ENCODE measurements around the gene PRG2.

GRCh38 chr11:57406337-57406904 lies 16.0 kb upstream of the PRG2 start:
- TF ChIP-seq, protein P1, sequence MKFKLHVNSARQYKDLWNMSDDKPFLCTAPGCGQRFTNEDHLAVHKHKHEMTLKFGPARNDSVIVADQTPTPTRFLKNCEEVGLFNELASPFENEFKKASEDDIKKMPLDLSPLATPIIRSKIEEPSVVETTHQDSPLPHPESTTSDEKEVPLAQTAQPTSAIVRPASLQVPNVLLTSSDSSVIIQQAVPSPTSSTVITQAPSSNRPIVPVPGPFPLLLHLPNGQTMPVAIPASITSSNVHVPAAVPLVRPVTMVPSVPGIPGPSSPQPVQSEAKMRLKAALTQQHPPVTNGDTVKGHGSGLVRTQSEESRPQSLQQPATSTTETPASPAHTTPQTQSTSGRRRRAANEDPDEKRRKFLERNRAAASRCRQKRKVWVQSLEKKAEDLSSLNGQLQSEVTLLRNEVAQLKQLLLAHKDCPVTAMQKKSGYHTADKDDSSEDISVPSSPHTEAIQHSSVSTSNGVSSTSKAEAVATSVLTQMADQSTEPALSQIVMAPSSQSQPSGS (CRISPR knock-in tag; IDR thresholded peaks at IDR 0.05): no peak
- TF ChIP-seq ZNF331 (CRISPR knock-in tag; IDR thresholded peaks at IDR 0.05) (no peak), ZSCAN22 (CRISPR knock-in tag; IDR thresholded peaks at IDR 0.05) (no peak), ZNF740 (CRISPR knock-in tag; IDR thresholded peaks at IDR 0.05) (no peak)
- TF ChIP-seq, protein P2, sequence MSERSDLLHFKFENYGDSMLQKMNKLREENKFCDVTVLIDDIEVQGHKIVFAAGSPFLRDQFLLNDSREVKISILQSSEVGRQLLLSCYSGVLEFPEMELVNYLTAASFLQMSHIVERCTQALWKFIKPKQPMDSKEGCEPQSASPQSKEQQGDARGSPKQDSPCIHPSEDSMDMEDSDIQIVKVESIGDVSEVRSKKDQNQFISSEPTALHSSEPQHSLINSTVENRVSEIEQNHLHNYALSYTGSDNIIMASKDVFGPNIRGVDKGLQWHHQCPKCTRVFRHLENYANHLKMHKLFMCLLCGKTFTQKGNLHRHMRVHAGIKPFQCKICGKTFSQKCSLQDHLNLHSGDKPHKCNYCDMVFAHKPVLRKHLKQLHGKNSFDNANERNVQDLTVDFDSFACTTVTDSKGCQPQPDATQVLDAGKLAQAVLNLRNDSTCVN (CRISPR knock-in tag; IDR thresholded peaks at IDR 0.05; ENCODE audit: borderline replicate concordance): no peak
- TF ChIP-seq, protein P3, sequence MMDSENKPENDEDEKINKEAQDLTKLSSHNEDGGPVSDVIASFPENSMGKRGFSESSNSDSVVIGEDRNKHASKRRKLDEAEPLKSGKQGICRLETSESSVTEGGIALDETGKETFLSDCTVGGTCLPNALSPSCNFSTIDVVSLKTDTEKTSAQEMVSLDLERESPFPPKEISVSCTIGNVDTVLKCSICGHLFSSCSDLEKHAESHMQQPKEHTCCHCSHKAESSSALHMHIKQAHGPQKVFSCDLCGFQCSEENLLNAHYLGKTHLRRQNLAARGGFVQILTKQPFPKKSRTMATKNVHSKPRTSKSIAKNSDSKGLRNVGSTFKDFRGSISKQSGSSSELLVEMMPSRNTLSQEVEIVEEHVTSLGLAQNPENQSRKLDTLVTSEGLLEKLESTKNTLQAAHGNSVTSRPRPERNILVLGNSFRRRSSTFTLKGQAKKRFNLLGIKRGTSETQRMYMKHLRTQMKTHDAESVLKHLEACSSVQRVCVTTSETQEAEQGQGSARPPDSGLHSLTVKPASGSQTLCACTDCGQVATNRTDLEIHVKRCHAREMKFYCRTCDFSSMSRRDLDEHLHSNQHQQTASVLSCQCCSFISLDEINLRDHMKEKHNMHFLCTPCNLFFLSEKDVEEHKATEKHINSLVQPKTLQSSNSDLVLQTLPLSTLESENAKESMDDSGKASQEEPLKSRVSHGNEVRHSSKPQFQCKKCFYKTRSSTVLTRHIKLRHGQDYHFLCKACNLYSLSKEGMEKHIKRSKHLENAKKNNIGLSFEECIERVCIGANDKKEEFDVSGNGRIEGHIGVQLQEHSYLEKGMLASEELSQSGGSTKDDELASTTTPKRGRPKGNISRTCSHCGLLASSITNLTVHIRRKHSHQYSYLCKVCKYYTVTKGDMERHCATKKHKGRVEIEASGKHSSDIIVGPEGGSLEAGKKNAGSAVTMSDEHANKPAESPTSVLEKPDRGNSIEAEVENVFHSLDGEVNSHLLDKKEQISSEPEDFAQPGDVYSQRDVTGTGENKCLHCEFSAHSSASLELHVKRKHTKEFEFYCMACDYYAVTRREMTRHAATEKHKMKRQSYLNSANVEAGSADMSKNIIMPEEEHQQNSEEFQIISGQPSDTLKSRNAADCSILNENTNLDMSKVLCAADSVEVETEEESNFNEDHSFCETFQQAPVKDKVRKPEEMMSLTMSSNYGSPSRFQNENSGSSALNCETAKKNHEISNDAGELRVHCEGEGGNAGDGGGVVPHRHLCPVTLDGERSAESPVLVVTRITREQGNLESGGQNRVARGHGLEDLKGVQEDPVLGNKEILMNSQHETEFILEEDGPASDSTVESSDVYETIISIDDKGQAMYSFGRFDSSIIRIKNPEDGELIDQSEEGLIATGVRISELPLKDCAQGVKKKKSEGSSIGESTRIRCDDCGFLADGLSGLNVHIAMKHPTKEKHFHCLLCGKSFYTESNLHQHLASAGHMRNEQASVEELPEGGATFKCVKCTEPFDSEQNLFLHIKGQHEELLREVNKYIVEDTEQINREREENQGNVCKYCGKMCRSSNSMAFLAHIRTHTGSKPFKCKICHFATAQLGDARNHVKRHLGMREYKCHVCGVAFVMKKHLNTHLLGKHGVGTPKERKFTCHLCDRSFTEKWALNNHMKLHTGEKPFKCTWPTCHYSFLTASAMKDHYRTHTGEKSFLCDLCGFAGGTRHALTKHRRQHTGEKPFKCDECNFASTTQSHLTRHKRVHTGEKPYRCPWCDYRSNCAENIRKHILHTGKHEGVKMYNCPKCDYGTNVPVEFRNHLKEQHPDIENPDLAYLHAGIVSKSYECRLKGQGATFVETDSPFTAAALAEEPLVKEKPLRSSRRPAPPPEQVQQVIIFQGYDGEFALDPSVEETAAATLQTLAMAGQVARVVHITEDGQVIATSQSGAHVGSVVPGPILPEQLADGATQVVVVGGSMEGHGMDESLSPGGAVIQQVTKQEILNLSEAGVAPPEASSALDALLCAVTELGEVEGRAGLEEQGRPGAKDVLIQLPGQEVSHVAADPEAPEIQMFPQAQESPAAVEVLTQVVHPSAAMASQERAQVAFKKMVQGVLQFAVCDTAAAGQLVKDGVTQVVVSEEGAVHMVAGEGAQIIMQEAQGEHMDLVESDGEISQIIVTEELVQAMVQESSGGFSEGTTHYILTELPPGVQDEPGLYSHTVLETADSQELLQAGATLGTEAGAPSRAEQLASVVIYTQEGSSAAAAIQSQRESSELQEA (CRISPR knock-in tag; IDR thresholded peaks at IDR 0.05; ENCODE audit: not compliant biosample characterization): no peak
